HG03097 (cell line): ENCODE measurements around the gene ATP10D.

Experiments used
- ATAC-seq: cut with Tn5 transposase; IDR thresholded peaks from one replicate; pipeline ENCODE4 v1.9.1; 2021; ENCODE audit not compliant: unreplicated experiment, low FRiP score

Gene ATP10D

GRCh38 chr4:47485047-47485692 is at the start of gene ATP10D:
Gene ATP10D (plus strand): TSS chr4:47485275. CDS start chr4:47512541, 27,266 bp downstream.
- peak; percentile 95 for ATAC-seq

DNA sequence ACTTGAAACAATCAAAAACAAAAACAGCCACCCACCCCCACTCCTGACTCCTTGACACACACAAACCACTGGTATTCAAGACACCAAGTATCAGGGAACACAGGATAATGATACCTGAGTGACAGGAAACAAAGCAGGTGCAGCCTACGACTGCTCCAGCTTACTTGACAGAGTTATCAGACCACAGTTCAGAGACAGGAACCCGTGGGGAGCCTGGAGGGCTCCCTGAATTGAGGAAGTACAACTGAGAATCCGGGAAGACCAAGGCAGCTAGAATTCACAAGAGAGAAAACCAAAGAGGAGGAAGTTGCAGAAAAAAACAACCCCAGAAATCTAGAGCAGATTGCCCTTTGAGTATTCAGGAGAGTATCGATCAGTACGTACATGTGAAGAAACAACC is 42.1 kb upstream of the ATP10D start:
- ATAC-seq = peak; percentile 86

DNA sequence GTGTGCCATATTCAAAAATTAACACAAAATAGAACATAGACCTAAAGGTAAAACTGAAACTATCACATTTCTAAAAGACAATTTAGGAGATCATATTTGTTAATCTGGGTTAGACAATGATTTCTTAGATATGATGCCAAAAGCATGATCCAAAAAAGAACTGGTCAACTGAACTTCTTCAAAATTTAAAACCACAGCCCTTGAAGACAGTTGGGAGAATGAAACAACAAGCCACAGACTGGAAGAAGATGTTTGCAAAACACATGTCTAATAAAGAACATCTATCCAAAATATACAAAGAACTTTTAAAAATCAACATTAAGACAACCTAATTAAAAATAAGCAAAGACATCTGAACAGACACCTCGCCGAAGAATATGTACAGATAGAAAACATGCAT is 41.0 kb upstream of the ATP10D start:
- no peak for ATAC-seq

DNA sequence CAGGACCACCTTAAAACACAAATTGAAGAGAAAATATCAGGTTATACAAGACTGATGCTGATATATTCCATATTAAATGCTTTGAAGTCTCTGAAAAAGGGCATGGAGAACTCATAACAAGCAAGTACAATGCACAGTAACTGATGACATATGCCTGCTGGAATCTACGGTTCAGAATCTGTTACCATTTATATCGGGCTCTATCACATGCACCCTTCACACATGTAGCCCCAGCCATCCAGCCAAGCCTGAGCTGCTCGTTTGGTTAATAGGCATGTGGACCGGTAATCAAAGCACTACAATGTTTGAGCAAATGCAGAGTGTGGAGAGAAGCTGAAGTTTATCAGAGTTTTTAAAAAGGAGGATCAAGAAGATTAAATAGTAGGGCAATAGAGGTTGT is 33.4 kb upstream of the ATP10D start:
- ATAC-seq = no peak

- ATAC-seq = peak; percentile 21
Observed at GRCh38 chr4:47462799-47463234, 22.3 kb upstream of the ATP10D start.

- ATAC-seq = peak; percentile 92
Observed at GRCh38 chr4:47463235-47463956, 21.7 kb upstream of the ATP10D start, which contains the start of gene COMMD8. Gene COMMD8 (minus strand): TSS chr4:47463702. CDS start chr4:47463651, 51 bp downstream.

DNA sequence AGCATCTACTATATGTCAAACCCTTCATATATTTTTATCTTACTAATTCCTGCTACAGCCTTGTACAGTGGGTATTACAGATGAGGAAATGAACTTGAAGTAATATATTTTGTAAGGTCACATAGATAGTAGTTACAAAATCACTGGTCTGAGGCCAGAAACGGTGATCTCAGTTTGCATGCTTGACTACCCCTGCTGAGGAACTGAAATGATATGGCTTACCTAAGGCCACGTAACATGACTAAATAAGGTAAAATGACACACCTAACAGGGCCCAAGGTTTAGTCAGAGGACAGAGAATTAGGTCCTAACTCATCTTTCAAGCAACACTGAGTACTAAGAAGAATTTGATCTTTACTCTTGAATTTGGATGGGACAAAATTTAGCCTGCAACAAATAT is 20.1 kb upstream of the ATP10D start:
- ATAC-seq = no peak

DNA sequence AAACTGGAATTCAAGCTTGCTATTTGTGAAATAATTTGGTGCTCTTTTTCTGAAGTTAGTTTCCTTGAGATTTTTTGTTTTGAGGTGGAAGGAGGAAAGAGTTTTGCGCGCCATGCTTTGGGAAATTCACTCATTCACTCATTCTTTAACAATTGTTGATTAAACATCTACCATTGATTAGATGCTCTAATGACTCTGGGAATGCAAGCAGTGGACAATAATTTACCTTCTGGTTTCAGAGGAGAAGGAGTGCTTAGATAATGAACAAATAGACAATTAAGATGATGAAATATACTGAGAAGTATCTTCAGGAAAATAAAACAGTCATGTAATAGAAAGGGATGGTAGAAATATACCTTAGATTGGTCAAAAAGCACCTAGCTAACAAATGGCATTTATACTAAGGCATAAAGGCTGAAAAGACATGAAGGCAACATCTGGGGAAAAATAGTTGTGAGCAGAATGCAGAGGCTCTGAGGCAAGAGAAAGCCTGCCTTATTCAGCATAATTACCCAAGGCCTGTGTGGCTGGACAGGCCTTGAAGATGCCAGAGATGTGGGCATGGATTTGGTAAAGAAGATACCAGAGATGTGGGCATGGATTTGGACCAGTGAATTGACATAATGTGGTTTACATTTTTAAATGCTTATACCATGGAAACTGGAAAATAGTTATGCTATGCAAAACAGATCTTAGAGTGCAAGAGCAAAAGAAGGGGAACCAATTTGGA is 18.9 kb upstream of the ATP10D start:
- ATAC-seq = no peak

DNA sequence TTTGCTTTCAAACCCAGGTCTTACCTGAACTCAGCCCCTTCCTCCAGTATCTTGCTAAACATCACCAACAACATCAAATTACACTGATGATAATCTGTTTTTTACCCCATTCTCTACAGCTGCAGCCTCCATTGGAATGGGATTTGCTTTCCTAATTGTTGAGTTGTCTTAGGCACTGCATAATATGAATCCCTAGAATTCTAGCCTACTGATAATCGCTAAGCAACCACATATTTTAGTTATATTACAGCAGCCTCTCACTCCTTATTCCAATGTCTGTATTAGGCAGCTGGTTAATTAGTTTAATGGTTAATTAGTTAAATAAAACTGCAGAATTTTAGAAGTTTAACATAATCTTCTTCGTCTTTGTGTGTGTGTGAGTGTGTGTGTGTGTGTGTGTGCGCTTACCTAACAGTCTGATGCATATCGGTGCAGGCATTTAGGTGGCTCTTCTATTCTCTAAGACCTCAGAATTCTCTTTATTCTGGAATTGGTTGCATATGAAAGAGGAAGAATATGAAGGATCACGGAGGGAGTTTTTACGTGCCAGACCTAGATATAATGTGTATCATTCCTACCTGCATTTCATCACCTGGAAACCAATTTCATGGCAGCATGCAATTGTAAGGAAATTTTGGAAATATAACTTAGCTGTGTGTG is 16.2 kb upstream of the ATP10D start:
- no peak for ATAC-seq

GRCh38 chr4:47469951-47470350 is 15.1 kb upstream of the ATP10D start:
- ATAC-seq = no peak

- no peak for ATAC-seq
Observed at GRCh38 chr4:47471064-47471463, 14.0 kb upstream of the ATP10D start.

GRCh38 chr4:47471591-47471990 is 13.5 kb upstream of the ATP10D start:
- ATAC-seq = no peak

DNA sequence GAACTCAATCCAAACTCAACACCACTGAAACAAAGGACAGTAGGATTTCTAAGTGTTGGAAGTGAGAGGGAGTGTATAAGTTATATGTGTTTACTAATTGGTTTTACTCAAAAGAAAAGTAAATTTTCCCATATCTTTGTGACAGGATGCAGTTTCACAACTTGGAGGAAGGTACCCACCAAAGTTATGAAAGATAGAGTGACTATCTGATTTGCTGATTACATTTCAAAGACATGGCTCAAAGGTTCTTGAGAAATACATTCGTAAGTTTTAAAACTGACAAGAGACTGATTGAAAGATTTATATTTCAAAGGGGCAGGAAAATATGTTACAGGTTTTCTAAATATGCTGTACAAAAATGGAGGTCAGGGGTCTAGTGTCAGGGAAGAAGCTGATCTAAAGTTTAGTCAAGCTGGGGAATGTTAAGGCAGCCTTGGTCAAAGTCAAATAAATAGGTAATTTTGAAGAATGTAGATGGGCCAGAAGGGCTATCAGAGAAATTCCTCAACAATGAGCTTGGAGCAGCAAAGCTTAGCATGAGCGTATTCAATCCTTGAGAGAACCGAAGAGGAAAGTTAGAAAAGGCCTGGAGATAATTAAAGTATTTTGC is 11.8 kb upstream of the ATP10D start:
- ATAC-seq = no peak

DNA sequence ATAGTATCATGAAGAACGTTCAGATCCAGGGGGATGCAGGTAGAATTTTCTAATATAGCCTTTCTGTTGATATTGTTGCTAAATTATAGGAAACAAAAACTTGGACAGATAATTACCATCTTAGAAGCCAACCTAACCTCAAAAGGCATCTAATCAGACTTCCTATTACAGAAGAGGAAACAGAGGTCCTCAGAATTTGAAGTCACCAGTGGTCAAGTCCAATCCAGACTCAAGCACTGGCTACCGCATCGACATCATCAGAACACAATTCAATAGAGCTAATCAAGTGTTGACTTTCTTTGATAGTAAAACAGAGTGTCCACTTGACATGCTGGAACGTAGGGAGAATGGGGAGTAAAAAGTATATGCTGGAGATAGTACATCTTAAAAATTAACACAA is 10.3 kb upstream of the ATP10D start:
- no peak for ATAC-seq

DNA sequence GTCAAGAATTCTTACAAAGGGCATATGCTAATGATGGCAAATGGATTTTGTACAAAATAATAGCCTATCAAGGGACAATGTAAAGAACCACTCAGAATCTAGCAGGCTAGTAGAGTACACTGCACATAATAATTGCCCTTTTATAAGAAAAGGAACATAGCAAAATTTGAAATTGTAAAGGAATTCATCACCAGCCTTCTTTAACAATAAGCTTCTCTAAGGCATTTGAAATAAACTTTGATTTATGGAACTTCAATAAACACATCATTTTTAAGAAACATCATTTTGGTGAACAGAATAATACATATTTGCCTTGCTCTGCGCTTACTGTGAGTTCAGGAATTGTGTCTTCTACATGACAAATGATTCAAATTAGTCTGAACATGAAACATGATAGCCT is 9.7 kb upstream of the ATP10D start:
- no peak for ATAC-seq

DNA sequence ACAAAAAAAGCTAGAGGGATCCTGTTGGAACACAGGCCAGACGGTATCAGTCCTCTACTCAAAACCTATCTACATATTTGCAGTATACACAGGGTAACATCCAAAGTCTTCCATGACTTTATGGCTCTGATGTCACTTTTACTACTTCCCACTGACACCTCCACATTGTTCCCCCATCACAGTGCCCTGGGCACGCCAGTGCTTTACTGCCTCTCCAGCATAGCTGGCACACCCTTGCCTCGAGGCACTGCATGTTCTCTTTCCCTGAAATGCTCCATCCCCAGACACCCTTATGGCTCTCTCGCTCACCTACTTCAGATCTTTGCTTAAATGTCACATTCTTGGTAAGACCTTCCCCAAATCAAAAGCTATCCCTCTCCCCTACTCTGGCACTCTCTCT is 6.3 kb upstream of the ATP10D start:
- no peak for ATAC-seq

GRCh38 chr4:47482326-47482725 is 2.7 kb upstream of the ATP10D start:
- ATAC-seq = no peak

- ATAC-seq = no peak
Observed at GRCh38 chr4:47483745-47484144, 1.3 kb upstream of the ATP10D start.

DNA sequence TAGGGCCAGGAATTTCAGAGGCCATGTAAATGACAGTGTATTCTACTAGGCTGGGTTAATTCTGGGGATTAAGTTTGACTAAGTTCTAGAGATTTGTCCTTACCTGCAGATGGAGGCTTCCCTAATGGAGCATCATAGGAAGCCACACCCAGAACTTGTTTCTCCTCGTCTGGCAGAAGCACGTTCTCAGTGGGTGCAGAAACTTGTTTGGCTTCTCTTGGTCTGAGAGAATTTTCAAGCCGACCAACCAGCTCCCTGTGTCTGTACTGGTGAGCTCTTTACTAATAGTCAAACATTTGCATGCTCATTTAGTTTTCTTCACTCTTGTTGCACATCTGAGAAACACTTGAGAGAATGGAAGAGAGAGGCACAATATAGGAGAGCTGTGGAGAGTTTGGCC is 907 bp upstream of the ATP10D start:
- no peak for ATAC-seq

DNA sequence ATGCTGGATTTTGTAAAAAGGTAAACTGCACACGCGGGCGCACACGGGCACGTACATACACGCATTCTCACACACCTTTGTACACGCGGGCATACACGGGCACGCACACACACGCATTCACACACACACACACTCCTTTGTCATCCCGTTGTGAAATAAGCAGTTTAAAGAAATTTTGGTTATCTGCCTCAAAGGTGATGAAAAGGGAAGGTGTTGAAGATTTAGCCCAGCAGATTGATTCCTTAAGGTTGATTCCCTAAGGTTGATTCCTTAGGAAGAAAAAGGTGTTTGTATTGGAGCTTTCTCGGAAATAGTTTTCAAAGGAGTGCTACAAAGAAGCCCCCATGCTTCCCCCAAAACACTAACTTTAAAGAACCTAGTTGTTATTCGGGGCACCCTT is 693 bp downstream of the ATP10D start:
- ATAC-seq = no peak

GRCh38 chr4:47486231-47486673 is 1.2 kb downstream of the ATP10D start:
- no peak for ATAC-seq
